MCF 10A (cell line): Measurements from ENCODE around the gene MEPE. TPM values are rescaled to one million over a fixed set of nuclear protein-coding genes. Genes with fewer than 3 reads are reported as not detected.

ENCODE experiments used
- BruUV-seq: library from RNA; stranded (reverse); fragments of 400-500 nt; replicated peaks from 2 replicates; lab custom pipeline; 2021; lab: Mats Ljungman, UMichigan
- CTCF ChIA-PET: fragments of 300-600 bp; sonication (Branson Sonifier 250); formaldehyde crosslinking; extraction: SDS; loops from one replicate; lab custom pipeline; 2021; ENCODE audit warnings: antibody characterized with exemption, inconsistent platforms; lab: Yijun Ruan, JAX
- POLR2A ChIA-PET: fragments of 300-600, 350-650 bp; sonication (Branson Sonifier 250); formaldehyde crosslinking; extraction: SDS; loops from one replicate; lab custom pipeline; 2020; ENCODE audit warnings: antibody characterized with exemption, inconsistent platforms; lab: Yijun Ruan, JAX
- DNase-seq: peaks from one replicate; pipeline ENCODE4 v3.0.0-alpha.2; 2018; ENCODE audit not compliant: unreplicated experiment
- H3K27ac Mint-ChIP-seq: one replicate; pipeline ENCODE4 v1.8.0; 2022; ENCODE audit warnings: mild to moderate bottlenecking, low read depth, mixed read lengths; ENCODE audit not compliant: unreplicated experiment
- H3K27me3 Mint-ChIP-seq: one replicate; pipeline ENCODE4 v1.8.0; 2022; ENCODE audit warnings: mixed read lengths; ENCODE audit not compliant: insufficient read depth, unreplicated experiment
- H3K36me3 Mint-ChIP-seq: one replicate; pipeline ENCODE4 v1.8.0; 2022; ENCODE audit warnings: mild to moderate bottlenecking, moderate library complexity, mixed read lengths; ENCODE audit not compliant: insufficient read depth, unreplicated experiment
- H3K4me1 Mint-ChIP-seq: one replicate; pipeline ENCODE4 v1.8.0; 2022; ENCODE audit warnings: mixed read lengths; ENCODE audit not compliant: insufficient read depth, unreplicated experiment
- H3K4me3 Mint-ChIP-seq: one replicate; pipeline ENCODE4 v1.8.0; 2022; ENCODE audit warnings: mild to moderate bottlenecking, moderate library complexity, mixed read lengths; ENCODE audit not compliant: unreplicated experiment
- H3K9me3 Mint-ChIP-seq: one replicate; pipeline ENCODE4 v1.8.0; 2022; ENCODE audit warnings: mixed read lengths; ENCODE audit not compliant: unreplicated experiment
- CTCF ChIP-seq: fragments of 200-600 bp; IDR thresholded peaks from one replicate; pipeline ENCODE4 v1.8.0; 2022; ENCODE audit warnings: antibody characterized with exemption, mild to moderate bottlenecking; ENCODE audit not compliant: unreplicated experiment
- intact Hi-C: fragments of 100-400 bp; cut with micrococcal nuclease; formaldehyde crosslinking; loops from 2 replicates; pipeline ENCODE4 v1.14.1; 2022
- total RNA-seq: library from RNA; stranded (reverse); gene quantifications from 2 replicates; pipeline ENCODE4 v1.2.3, GENCODE V29; 2022

MEPE gene
- total RNA-seq, 1 experiment from 2014 or later = not detected

DNA sequence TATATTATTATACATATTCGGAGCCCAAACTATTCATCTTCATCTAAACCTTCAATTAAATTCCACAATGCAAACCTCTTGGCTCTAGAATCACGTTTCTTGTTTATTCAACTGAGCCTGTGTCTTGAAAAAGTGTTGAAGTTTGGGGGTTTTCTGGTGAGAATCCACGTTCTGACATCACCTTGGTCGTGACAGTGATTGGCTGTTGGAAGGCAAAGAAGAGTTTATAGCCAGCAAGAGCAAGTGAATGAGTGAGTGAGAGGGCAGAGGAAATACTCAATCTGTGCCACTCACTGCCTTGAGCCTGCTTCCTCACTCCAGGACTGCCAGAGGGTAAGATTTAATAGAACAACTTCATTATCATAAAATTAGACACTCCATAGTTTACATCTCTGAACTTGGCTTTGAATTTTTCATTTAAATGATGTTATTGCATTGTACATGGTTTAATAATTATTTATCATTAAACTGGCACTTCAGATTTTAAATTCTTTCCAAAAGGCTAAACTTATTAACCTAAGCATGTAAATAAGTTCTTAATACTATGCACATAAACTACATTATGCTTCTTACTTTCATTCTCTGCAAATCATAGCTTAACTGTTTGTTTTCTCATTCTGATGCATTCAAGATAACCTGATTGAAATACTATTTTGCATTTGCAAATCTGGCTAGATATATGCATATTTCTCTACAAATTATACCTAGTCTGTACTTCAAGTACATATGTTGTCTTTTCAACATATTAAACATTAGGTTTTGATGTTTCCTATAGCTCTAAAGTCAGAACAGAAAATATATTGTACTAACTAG is 33.3 kb upstream of the MEPE start, which contains the start of gene IBSP:
IBSP (plus strand) TSS at position 254 of the 813 bp plus-strand sequence. CDS start 2,808 bp downstream, outside the sequence.
- no peaks in the 10 kb centered on the region for H3K27me3 Mint-ChIP-seq
- no peak within 1 kb of the TSS for H3K4me3 Mint-ChIP-seq
- no peaks in the 10 kb centered on the region for H3K4me1 Mint-ChIP-seq
- H3K27ac Mint-ChIP-seq = no peak within 1 kb of the TSS
- intact Hi-C loops = no loop called here
- H3K9me3 Mint-ChIP-seq = no peaks in the 10 kb centered on the region
- ChIA-PET POLR2A (interaction anchor here (1.2 to 1.4 kb wide), 2 partner anchors 8 to 19 kb away, joined by 3 read pairs; no protein-coding TSS in a partner anchor), CTCF (interaction anchor here (0.8 to 1.3 kb wide), 3 partner anchors 39 to 255 kb away, joined by 3 read pairs; no protein-coding TSS in a partner anchor)
- TF ChIP-seq CTCF = no peak
- no TSS peak for BruUV-seq
- DNase-seq = no peak
- H3K36me3 Mint-ChIP-seq = no peaks in the 10 kb centered on the region

- CTCF ChIA-PET = interaction anchor here (0.6 to 0.8 kb wide), 3 partner anchors 38 to 230 kb away, joined by 3 to 6 read pairs (median 4); no protein-coding TSS in a partner anchor
- intact Hi-C loops = no loop called here
These were observed 29.9 kb upstream of the MEPE start for GRCh38 chr4:87802858-87803257.

DNA sequence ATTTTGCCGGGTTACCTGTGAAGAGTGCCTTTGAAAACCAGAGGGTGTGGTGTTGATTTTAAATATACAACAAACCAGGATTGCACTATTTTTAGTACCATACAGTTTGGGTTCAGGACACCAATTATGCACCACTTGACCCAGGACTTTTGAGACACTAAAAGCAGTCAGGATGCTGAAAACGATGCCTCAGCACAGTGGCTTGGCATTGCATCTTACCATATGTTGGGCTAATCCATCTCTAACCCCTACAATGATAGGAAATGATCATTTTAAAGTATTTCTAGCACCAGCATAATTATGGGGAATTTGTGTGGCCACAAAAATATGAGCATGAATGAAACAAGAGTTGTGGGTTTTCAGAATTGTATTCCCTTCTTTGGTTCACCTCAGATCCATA is 29.3 kb upstream of the MEPE start:
- Mint-ChIP-seq H3K4me1 (peaks cover 14% of the 10 kb centered on the region), H3K27ac (no peak overlapping the region), H3K36me3 (no peaks in the 10 kb centered on the region), H3K4me3 (no peak overlapping the region), H3K27me3 (no peaks in the 10 kb centered on the region), H3K9me3 (no peaks in the 10 kb centered on the region)
- no TSS peak for BruUV-seq
- ChIA-PET CTCF (interaction anchor here (0.7 to 0.8 kb wide), 2 partner anchors 39 to 42 kb away, joined by 4 to 6 read pairs; no protein-coding TSS in a partner anchor), POLR2A (no interaction called here)
- intact Hi-C loops = no loop called here
- TF ChIP-seq CTCF = no peak
- DNase-seq = no peak

More at GRCh38 chr4:87802858-87803257, 29.9 kb upstream of the MEPE start:
- Mint-ChIP-seq H3K27me3 (no peaks in the 10 kb centered on the region), H3K4me1 (peaks cover 14% of the 10 kb centered on the region), H3K4me3 (no peak overlapping the region), H3K9me3 (no peaks in the 10 kb centered on the region), H3K36me3 (no peaks in the 10 kb centered on the region), H3K27ac (no peak overlapping the region)
- no peak for TF ChIP-seq CTCF
- POLR2A ChIA-PET = no interaction called here
- DNase-seq = no peak
- BruUV-seq = no TSS peak

GRCh38 chr4:87804871-87805270 is 27.9 kb upstream of the MEPE start:
- Mint-ChIP-seq H3K27ac (no peak overlapping the region), H3K36me3 (no peaks in the 10 kb centered on the region), H3K4me3 (no peak overlapping the region), H3K27me3 (no peaks in the 10 kb centered on the region), H3K9me3 (no peaks in the 10 kb centered on the region), H3K4me1 (peaks cover 14% of the 10 kb centered on the region)
- no peak for TF ChIP-seq CTCF
- no TSS peak for BruUV-seq
- CTCF ChIA-PET = interaction anchor here (1.2 kb wide), 1 partner anchor 45 kb away, joined by 4 read pairs; no protein-coding TSS in a partner anchor
- POLR2A ChIA-PET = no interaction called here
- DNase-seq = no peak
- intact Hi-C loops = no loop called here
